SK-N-SH treated with all-trans-retinoic acid at 6 μM for 48 hours (cell line): ENCODE results near the gene MKI67.

Source experiments
- ATAC-seq: fragments of 200-7000 bp; cut with Tn5 transposase; 3 replicates; pipeline ENCODE4 v1.9.1; 2020; ENCODE audit warnings: mild to moderate bottlenecking, moderate library complexity
- ARNTL ChIP-seq: fragments of 450-650 bp; formaldehyde crosslinking; IDR thresholded peaks from 2 replicates; pipeline ENCODE4 v1.5.0; 2020; ENCODE audit warnings: low read depth, mild to moderate bottlenecking, moderate library complexity, borderline replicate concordance
- BACH2 ChIP-seq: fragments of 250-450 bp; sonication (Bioruptor Pico); IDR thresholded peaks from 2 replicates; pipeline ENCODE4 v1.9.0; 2021; ENCODE audit warnings: mild to moderate bottlenecking, borderline replicate concordance
- CREB5 ChIP-seq: fragments of 250-450 bp; sonication (Bioruptor Pico); IDR thresholded peaks from 2 replicates; pipeline ENCODE4 v1.5.1; 2020; ENCODE audit warnings: low read depth, mild to moderate bottlenecking, moderate library complexity
- CSDC2 ChIP-seq: fragments of 250-450 bp; sonication (Bioruptor Pico); IDR thresholded peaks from 2 replicates; pipeline ENCODE4 v1.5.0; 2020; ENCODE audit warnings: mild to moderate bottlenecking, moderate library complexity
- CSRNP3 ChIP-seq: fragments of 250-450 bp; sonication (Bioruptor Pico); IDR thresholded peaks from 2 replicates; pipeline ENCODE4 v1.5.1; 2021; ENCODE audit warnings: mild to moderate bottlenecking, moderate library complexity
- ESRRG ChIP-seq: fragments of 250-450 bp; sonication (Bioruptor Pico); IDR thresholded peaks from 2 replicates; pipeline ENCODE4 v1.6.1; 2021; ENCODE audit warnings: mild to moderate bottlenecking
- GLIS3 ChIP-seq: fragments of 250-450 bp; sonication (Bioruptor Pico); IDR thresholded peaks from 2 replicates; pipeline ENCODE4 v1.5.0; 2020; ENCODE audit warnings: mild to moderate bottlenecking, moderate library complexity
- ISL1 ChIP-seq: fragments of 250-450 bp; sonication (Bioruptor Pico); IDR thresholded peaks from 2 replicates; pipeline ENCODE4 v2.1.2; 2022; ENCODE audit warnings: mild to moderate bottlenecking, moderate library complexity
- OSR1 ChIP-seq: fragments of 250-450 bp; sonication (Bioruptor Pico); IDR thresholded peaks from 2 replicates; pipeline ENCODE4 v1.8.0; 2022; ENCODE audit warnings: moderate library complexity, mild to moderate bottlenecking, inconsistent platforms
- PATZ1 ChIP-seq: fragments of 250-450 bp; sonication (Bioruptor Pico); IDR thresholded peaks from 2 replicates; pipeline ENCODE4 v1.8.0; 2020; ENCODE audit warnings: mild to moderate bottlenecking, moderate library complexity, borderline replicate concordance
- POU6F1 ChIP-seq: fragments of 250-450 bp; sonication (Bioruptor Pico); IDR thresholded peaks from 2 replicates; pipeline ENCODE4 v1.8.0; 2021; ENCODE audit warnings: low read depth, mild to moderate bottlenecking, moderate library complexity, borderline replicate concordance
- PPARA ChIP-seq: fragments of 250-450 bp; sonication (Bioruptor Pico); IDR thresholded peaks from 2 replicates; pipeline ENCODE4 v1.5.0; 2020; ENCODE audit warnings: mild to moderate bottlenecking, borderline replicate concordance
- RARB ChIP-seq: fragments of 250-450 bp; sonication (Bioruptor Pico); IDR thresholded peaks from 2 replicates; pipeline ENCODE4 v1.8.0; 2021; ENCODE audit warnings: mild to moderate bottlenecking, moderate library complexity
- SNAI2 ChIP-seq: fragments of 250-450 bp; sonication (Bioruptor Pico); IDR thresholded peaks from 2 replicates; pipeline ENCODE4 v1.5.0; 2020; ENCODE audit warnings: mild to moderate bottlenecking, moderate library complexity
- TCF4 ChIP-seq: fragments of 250-450 bp; sonication (Bioruptor Pico); IDR thresholded peaks from 2 replicates; pipeline ENCODE4 v1.8.0; 2021; ENCODE audit warnings: mild to moderate bottlenecking, moderate library complexity, borderline replicate concordance
- TOX ChIP-seq: fragments of 250-450 bp; sonication (Bioruptor Pico); IDR thresholded peaks from 2 replicates; pipeline ENCODE4 v1.8.0; 2021; ENCODE audit warnings: mild to moderate bottlenecking, moderate library complexity, borderline replicate concordance
- TSHZ2 ChIP-seq: fragments of 250-450 bp; sonication (Bioruptor Pico); IDR thresholded peaks from 2 replicates; pipeline ENCODE4 v1.5.0; 2020; ENCODE audit warnings: mild to moderate bottlenecking, moderate library complexity
- ZC3H10 ChIP-seq: fragments of 250-450 bp; sonication (Bioruptor Pico); IDR thresholded peaks from 2 replicates; pipeline ENCODE4 v1.5.1; 2021; ENCODE audit warnings: mild to moderate bottlenecking, moderate library complexity
- ZFP3 ChIP-seq: fragments of 250-450 bp; sonication (Bioruptor Pico); IDR thresholded peaks from 2 replicates; pipeline ENCODE4 v1.5.0; 2020; ENCODE audit warnings: mild to moderate bottlenecking, moderate library complexity
- ZFP30 ChIP-seq: fragments of 450-650 bp; formaldehyde crosslinking; IDR thresholded peaks from 2 replicates; pipeline ENCODE4 v1.5.0; 2022; ENCODE audit warnings: mild to moderate bottlenecking, moderate library complexity
- ZNF565 ChIP-seq: fragments of 450-650 bp; formaldehyde crosslinking; conservative IDR thresholded peaks from 2 replicates; pipeline ENCODE4 v1.5.0; 2020; ENCODE audit warnings: low read depth, mild to moderate bottlenecking, moderate library complexity
- ZNF70 ChIP-seq: fragments of 450-650 bp; formaldehyde crosslinking; IDR thresholded peaks from 2 replicates; pipeline ENCODE4 v1.5.0; 2020; ENCODE audit warnings: mild to moderate bottlenecking, moderate library complexity
- ZNF8 ChIP-seq: fragments of 450-650 bp; formaldehyde crosslinking; IDR thresholded peaks from 2 replicates; pipeline ENCODE4 v1.5.0; 2020; ENCODE audit warnings: mild to moderate bottlenecking, moderate library complexity

MKI67 gene

GRCh38 chr10:128049226-128050120 is 76.8 kb downstream of the MKI67 start (continued):
- no peak for TF ChIP-seq ZC3H10 (CRISPR knock-in tag)

GRCh38 chr10:128048819-128049210 is 77.4 kb downstream of the MKI67 start:
- TF ChIP-seq ZNF70: no peak
- no peak for TF ChIP-seq OSR1 (CRISPR knock-in tag)
- TF ChIP-seq ESRRG: no peak
- no peak for TF ChIP-seq CREB5 (CRISPR knock-in tag)
- TF ChIP-seq GLIS3 (CRISPR knock-in tag): no peak
- TF ChIP-seq PPARA (CRISPR knock-in tag): no peak
- TF ChIP-seq ISL1 (CRISPR knock-in tag): no peak
- TF ChIP-seq TSHZ2 (CRISPR knock-in tag): no peak
- TF ChIP-seq ZNF8 (CRISPR knock-in tag): no peak
- TF ChIP-seq RARB (CRISPR knock-in tag): no peak
- no peak for TF ChIP-seq PATZ1 (CRISPR knock-in tag)
- TF ChIP-seq ZFP3 (CRISPR knock-in tag): no peak
- TF ChIP-seq CSRNP3: no peak
- no peak for TF ChIP-seq SNAI2
- no peak for TF ChIP-seq BACH2 (CRISPR knock-in tag)
- TF ChIP-seq POU6F1 (CRISPR knock-in tag): no peak
- TF ChIP-seq ZFP30 (CRISPR knock-in tag): no peak
- no peak for TF ChIP-seq CSDC2 (CRISPR knock-in tag)
- no peak for TF ChIP-seq ZC3H10 (CRISPR knock-in tag)
- no peak for ATAC-seq

- ATAC-seq: no peak
- TF ChIP-seq OSR1 (CRISPR knock-in tag) (no peak), ARNTL (CRISPR knock-in tag) (no peak), TOX (CRISPR knock-in tag) (no peak), ESRRG (no peak), TCF4 (CRISPR knock-in tag) (no peak), TSHZ2 (CRISPR knock-in tag) (no peak), ZNF565 (CRISPR knock-in tag) (no peak), SNAI2 (no peak)
- TF ChIP-seq, all 23 proteins: peak for 0
These were observed 78.0 kb downstream of the MKI67 start for GRCh38 chr10:128047991-128048818.
